OCI-M2 (cell line): Measurements from ENCODE around the gene MMEL1.
"Not testable (repeated sequence)": the region's sequence is repeated elsewhere in the genome, so short reads cannot be mapped to it uniquely, and the experiment has no call there.

Experiments
- DNase-seq: peaks from one replicate; lab custom pipeline; 2025; ENCODE audit not compliant: unreplicated experiment; lab: John Stamatoyannopoulos, UW

Gene MMEL1

DNA sequence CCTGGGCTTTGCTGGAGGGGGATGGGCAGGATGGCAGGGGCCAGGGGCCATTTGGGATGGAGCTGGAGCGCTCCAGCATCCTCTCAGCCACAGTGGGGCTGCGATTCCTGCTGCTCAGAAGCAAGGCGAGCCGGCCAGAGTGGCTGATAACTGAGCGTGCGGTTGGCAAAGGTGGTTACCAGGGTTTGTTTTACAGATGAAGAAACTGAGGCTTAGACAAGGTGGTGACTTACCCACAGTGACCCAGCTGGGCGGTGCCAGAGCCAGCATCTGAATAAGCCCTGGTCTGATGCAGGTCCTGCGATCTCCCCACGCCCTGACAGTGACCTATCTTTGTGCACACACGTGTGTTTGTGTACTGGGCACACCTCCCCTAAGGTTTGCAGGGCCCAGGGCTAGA, 52.1 kb downstream of the MMEL1 start:
- no peak for DNase-seq

DNA sequence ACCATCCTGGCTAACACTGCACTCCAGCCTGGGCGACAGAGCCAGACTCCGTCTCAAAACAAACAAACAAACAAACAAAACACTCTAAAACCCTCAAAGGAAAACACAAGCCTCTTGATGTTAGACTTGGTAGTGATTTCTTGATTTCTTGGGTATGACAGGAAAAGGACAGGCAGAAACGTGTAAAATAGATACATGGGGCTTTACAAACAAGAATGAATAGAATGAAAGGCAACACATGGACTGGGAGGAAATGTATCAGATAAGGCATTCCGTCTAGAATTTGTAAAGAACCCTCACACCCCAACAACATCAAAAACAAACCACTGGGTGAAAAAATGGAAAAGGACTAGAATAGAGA, 54.1 kb downstream of the MMEL1 start:
- no peak for DNase-seq

DNA sequence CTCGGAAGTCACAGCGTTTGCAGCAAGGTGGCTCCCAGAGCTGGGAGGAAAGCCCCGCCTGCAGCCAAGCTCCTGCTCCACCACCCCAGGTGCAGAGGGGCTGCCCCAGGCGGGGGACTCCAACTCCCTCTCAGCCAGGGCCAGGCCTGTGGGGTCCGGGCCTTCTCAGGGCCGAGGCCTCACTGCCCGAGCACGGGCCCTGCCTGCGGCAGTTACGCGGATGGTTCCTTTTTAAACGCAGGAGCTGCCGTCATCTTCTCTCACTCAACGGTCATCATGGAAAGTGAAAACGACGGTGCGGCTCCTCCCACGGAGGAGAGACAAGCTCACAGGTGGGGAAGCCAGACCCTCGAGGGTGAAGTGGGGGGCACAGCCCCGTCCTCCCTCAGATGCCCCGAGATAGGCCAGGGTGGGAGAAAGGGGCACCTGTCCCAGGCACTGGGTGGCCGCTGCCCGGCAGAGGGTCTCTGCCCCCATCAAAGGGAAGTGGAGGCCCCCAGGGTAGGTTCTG, 55.2 kb downstream of the MMEL1 start:
- DNase-seq: not testable (repeated sequence)

DNA sequence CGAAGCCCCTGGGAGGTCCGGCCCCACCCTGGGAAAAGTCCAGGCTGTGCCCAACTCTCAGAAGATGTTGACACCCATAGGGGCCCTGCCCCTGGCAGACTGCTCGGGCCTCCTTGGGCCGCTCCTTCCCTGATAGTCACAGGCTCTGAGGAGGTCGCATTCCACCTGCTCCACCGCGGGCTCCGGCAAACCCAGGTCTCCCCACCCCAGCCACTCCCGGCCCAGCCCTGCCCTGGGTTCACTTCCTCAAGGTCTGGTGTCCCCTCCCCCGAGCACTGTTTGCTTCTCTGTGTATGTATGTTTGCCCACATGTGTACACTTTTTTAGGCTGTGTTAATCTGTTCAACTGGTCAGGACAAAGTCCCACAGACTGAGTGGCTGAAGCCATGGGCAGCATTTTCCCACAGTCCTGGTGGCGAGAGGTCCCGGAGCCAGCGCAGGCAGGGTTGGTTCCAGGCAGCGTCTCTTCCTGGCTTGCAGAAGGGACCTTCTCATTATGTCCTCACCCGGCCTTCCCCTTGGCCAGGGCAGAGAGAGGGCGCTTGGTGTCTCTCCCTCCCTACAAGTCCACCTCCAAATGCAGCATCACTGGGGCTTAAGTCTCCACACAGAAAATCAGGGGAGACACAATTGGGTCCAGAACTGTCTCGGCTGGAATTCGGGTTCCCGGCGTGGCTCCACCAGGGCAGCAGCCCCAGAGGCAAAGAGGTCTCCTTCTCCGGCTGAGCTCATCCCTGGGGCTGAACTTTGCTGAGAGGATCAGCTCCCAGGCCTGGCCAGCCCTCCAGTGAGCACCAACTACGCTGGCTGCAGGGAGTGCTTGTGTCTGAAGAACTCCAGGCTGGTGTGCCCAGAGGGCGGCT, 56.8 kb downstream of the MMEL1 start:
- no peak for DNase-seq

DNA sequence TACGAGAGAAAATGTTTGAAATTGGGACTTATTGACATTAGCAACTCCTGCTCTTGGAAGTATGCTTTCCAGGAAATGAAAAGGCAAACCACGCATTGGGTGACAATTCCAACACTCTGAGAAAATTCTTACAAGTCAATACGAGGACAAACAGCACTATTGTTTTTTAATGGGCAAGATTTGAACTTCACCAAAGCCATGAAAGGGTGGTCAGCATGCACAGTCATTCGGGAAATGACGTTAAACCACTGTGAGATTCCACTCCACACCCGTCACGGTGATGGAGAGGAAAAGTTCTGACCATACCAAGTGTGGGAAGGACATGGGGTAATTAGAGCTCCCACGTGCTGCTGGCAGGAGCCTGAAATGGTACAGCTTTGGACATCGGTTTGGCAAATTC, 58.5 kb downstream of the MMEL1 start:
- no peak for DNase-seq

DNA sequence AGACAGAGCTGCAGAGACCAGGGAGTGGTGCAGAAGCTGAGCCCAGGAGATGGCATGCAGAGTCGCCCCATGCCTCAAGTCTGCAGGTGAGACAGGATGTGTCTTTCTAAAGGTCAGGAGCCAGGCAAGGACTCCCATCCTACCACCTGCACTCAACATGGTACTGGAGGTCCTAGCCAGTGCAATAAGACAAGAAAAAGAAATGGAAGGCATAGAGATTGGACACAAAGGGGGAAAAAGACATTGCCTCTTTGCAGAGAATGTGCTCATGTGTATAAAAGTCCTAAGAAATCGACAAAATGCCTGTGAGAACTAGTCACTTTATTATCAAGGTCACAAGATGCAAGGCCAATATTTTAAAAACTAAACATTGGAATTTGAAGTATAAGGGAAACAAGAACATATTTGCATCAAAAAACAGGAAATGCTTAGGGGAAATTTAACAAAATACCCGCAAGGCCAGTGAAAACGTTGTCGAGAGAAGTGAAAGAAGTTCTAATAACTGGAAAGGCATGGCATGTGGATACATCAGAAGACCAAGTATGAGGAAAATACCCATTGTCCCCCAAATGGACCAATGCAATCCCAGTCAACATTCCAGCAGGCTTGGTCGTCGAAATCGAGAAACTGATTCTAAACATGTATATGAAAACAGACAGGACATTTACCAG, 59.4 kb downstream of the MMEL1 start:
- no peak for DNase-seq

DNA sequence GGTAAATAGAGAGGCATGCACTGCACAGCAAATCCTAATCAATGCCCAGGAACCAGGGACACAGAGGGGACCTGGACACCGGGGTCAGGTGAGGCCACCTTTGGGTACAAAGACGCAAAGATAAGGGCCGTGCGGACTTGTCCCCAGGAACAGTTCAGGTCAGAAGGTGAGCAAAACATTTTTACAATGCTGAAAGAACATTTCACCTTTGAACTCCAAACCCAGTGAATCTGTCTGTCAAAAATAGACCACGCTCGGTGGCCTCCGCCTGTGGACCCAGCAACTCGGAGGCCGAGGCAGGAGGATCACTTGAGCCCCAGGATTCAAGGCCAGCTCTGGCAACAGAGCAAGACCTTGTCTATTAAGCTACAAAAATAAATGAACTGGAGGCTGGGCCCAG, 61.5 kb downstream of the MMEL1 start:
- no peak for DNase-seq

DNA sequence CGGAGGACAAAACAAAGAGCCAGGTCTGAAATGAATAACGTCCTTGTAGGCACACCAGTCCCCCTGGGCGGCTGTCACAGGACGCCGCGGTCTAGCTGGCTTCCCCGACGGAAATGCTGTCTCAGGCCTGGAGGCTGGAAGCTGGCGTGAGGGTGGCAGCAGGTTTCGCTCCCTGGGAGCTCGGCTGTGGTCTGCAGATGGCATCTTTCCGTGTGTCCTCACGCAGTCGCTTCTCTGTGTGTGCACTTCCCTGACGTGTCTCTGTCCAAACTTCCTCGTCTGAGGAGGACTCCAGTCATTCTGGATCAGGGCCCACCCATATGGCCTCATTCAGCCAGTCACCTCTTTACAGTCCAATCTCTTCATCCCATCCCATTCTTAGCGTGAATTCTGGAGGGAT, 62.5 kb downstream of the MMEL1 start:
- DNase-seq: no peak

DNA sequence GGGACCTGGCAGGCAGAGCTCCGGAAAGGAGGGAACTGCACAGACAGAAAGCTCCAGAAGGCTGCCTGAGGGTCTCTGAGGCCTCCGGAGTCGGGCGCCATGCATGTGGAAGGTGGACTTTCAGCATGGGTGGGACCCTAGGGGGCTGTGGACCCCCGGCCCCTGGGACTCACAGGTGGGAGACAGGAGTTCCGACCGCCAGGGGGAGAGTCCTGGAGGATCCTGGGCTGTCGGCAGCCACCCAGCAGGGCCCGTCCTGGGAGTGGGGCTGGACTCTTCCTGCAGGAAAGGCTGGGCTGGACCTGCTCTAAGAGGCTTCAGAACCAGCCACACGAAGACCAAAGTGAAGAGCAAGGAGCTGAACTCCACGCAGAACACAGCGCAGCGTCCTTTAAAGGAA, 63.1 kb downstream of the MMEL1 start:
- not testable (repeated sequence) for DNase-seq

DNA sequence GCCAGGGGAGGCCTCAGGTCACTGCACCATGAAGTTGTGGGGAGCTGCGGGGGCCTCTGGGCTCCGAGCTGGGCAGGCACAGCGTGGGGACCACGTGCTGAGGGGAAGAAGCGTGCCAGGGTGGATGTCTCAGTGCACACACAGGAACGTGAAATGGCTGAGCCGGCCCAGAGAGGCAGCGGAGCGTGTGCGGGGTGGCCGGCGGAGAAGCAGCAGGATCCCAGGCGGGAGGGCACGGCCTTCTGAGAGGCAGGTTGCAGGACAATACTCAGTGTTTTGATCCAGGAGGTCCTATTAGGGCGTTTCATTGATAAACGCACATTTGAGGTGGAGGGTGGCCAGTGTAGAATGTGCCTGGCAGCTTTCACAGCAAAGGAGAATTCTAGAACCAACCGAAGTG, 63.8 kb downstream of the MMEL1 start:
- DNase-seq: no peak

DNA sequence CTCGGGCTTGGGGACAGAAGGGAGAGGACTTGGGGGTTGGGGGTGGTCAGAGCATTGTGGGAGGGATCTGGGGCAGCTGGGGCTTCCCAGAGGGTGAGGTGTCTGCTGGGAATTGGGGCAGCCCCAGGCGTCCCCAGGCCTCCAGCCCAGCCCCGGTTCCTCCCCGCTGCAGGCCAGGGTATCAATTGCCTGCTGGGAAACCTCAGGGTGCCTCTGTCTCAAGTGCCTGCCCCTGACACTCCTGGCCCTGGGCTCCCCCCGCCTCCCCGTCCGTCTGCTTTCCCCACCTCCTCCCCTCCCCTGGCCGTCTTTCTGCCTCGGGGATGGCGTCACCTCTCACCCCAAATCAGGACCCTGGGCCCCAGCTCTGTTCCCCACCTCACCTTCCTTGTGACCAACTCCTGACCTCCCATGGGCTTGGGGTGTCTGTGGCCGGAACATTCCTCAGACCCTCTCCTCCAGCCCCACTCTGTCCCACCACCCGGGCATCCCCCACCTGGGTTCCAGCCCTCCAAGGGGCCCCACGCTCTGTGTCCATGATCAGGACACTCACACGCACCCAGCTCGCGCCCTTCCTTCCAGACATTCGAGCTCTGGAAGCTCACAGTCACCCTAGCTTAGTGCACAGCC, 64.5 kb downstream of the MMEL1 start:
- not testable (repeated sequence) for DNase-seq

DNA sequence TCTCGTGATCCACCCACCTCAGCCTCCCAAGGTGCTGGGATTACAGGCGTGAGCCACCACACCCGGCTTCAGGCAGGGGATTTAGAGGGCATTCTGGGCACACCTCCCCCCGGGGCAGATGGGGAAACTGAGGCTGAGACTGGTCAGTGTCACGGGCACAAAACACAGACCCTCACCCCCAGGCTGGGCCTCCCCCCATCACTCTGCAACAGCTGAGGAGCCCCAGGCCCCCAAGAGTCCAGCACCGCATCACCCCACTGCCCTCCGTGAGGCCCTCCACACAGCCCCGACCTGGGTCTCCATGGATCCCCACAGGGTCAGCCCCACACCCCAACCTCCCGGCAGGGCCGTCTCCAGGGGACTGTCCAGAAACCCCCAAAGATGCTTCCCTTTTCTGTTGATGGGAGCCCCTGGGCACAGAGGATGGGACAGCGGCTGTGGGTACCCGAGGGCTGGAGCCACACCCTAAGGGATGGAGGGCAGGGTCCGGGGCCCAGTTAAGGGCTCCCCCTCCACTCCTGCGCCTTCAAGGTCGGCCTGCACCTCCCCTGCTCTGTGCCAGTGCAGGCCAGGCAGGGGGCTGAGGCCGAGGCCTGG, 65.6 kb downstream of the MMEL1 start:
- no peak for DNase-seq

DNA sequence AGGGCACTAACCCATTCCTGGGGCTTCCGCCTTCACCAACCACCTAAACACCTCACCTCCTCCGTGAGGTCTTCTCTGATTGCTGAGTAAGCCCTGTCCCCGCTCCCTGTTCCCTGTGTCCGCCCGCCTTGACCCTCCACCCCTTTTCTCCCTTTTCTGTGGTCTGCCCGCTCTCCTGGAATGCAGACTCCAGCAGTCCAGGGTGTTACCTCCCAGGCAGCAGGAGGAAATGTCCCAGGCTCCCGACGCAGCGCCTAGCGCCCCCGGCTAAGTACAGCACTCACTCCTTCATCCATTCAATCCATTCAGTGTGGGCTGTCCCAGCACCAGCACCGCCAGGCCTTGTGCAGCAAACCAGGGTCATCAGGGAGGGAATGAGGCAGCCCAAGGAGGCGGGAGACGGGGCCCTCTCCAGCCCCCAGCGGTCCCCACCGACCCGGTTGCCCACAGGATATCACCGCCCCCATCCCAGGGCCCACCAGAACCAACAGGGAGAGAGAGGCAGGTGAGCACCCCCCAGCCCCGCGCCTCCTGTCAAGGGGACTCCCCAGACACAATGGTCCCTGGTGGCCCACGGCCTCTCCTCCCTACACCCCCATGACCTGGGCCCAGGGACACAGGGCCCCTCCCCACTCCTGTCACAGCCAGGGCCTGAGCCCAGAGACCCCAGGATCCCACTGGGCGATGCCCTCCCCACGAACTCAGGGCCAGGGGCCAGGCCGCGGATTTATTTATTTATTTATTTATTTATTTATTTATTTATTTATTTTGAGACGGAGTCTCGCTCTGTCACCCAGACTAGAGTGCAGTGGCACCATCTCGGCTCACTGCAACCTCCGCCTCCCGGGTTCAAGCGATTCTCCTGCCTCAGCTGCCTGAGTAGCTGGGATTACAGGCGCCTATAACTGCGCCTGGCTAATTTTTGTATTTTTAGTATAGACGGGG, 66.4 kb downstream of the MMEL1 start:
- no peak for DNase-seq

DNA sequence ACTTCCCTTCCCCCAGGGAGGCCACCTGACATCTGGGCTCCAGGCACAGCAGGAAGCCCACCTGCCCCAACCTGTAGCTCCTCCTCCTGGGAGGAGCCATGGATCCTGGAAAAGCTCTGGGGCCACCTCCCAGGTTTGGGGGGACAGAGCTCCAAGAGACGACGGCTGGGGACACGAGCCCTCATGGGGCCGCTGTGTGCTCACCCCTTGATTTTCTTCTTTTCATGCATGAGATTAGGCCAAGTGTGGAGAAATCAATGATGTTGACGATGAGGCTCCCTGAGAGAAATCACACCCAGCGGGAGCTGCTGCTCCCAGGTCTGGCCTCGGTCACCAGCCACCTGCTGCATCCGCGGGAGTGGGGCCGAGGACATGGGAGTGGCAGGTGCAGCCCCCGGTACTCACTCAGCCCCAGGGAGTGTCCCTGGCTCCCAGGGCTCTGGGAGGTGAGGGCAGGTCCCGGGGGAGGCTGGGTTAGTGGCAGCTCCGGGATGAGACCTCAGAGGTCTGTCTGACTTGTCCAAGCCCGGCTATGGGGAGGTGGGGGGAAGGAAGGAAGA, 67.9 kb downstream of the MMEL1 start:
- no peak for DNase-seq

DNA sequence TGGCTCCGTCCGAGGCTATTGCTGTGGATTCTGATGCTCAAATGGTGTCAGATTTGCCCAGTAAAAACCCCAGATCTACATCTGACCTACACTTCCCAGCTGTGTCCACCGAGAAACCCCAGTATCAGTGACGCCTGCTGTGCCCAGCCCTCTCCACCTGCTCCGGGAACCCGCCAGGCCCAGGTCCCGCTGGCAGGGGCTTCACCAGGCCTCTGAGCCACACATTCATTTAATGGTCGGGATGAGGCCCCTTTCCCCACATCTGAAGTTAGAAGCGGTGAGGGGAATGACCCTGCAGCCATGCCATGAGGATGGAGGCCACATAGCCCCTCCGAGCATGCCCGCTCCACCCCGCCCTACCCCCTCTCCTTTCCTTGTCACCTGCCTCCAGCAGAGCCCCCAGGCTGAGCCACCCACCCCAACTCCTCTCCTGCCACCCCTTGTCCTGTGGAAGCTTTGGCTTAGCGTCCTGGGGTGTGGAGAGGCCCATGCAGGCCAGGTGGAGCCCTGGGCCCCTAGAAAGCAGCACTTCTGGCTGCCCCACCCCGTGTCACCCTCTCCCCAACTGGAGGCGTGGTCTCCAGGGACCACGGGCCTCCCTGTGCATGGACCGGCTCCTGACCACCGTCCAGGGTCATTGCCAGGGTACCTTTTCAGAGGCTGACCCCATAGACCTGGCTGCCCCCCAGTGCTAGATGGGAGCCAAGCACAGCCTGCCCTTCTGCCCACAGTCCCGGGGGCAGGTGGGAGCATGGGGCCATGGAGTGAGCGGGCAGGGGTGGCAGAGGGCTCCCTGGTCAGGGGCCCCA, 68.6 kb downstream of the MMEL1 start:
- DNase-seq: no peak

DNA sequence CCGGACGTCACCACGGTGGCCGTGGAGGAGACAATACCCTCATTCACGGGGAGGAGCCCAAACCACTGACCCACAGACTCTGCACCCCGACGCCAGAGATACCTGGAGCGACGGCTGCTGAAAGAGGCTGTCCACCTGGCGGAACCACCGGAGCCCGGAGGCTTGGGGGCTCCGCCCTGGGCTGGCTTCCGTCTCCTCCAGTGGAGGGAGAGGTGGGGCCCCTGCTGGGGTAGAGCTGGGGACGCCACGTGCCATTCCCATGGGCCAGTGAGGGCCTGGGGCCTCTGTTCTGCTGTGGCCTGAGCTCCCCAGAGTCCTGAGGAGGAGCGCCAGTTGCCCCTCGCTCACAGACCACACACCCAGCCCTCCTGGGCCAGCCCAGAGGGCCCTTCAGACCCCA, 69.6 kb downstream of the MMEL1 start:
- DNase-seq: no peak

DNA sequence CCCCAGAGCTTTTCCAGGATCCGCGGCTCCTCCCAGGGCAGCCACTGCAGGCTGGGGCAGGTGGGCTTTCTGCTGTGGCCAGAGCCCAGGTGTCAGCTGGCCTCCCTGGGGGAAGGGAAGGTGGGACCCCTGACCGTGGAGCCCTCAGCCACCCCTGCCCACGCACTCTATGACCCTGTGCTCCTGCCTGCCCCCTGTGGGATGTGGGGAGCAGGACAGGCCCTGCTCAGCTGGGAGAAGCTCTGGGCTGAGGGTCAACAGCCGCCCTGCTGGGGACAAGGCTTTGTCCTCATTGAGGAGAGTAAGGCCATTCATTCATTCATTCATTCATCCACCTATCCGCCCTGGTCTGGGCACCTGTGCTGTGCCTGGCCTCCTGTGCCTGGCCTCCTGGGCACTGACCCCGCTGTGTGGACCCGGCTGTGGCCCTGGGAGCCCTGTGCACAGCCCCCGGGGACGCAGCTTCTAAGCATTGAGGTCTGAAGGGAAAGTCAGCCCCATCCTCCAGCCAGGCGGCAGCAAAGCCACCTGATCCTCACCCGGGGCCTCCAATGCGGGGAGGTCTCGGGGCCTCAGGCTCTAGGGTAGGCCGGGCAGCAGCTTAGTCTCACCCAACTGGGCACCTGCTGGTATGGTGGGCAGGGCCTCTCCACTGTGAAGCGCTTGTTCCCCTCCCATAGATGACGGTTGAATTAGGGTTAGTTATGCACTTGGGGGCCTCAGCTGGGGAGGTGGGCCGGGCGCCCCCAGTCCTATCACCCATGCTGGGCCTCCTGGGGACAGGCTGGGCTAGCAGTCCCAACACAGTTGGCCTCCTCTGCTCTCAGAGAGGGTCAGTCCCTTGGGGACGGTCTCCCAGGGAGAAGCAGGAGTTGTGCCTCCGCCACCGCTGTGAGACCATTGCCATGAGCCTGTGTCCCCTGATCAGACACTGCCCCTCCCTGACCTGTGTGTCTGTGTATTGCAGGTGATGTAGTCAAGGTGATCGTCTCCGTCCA, 70.6 kb downstream of the MMEL1 start:
- DNase-seq: no peak

DNA sequence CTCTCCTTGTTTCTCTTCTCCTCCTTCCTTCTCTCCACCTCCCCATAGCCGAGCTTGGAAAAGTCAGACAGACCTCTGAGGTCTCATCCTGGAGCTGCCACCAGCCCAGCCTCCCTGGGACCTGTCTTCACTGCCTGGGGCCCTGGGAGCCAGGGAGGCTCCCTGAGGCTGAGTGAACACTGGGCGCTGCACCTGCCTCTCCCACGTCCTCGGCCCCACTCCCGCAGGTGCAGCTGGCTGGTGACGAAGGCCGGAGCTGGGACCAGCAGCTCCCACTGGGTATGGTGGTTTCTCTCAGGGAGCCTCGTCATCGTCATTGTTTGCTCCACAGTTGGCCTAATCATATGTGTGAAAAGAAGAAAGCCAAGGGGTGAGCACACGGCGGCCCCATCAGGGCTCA, 71.4 kb downstream of the MMEL1 start:
- no peak for DNase-seq
